Measurements from ENCODE around the gene SKI. TPM values are rescaled to one million over a fixed set of nuclear protein-coding genes. Genes with fewer than 3 reads are reported as not detected.

The SKI gene
- total RNA-seq, 1 donor from 2014 or later = 55.7 TPM

DNA sequence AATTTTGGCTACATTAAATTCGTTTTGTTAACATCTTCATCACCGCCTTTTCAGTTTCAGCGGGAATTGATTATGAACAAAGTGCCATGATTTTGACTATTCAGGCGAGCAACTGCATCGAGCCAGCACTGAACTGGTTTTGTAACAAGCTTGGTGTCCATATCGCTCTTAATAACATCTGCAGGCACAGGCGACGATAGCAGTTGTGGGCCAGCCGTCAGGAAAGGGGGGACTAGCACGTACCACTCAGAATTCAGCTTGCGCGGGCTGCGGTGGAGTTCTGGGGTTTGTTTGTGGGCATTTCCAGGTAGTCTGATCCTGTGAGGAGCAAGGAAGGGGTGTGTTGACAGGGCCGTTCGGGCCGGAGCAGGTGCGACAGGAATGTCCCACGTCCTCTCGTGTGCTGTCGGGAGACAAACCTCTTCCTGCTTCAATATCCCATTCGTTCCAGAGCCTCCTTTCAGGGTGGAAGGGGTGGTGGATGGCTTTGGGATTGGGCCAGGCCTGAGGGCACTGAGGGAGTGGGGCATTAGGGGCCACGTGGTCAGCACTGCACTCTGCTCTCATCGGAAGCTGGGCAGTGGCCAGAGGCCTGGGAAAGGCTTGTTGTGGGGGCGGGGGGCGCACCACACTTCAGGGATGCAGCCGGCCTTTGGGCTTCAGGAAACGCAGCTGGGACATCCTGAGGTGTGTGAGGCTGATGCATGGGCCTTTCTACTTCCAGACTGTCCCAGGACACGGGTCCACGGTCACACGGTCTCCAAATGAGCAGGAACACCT lies 39.1 kb downstream of the SKI start:
- peaks cover 26% of the 10 kb centered on the region for H3K4me1 Mint-ChIP-seq (ENCODE audit: unreplicated experiment)
- peak overlapping the region; percentile 77 for H3K27ac Mint-ChIP-seq
- no peak for DNase-seq (ENCODE audit: extremely low spot score, unreplicated experiment)

DNA sequence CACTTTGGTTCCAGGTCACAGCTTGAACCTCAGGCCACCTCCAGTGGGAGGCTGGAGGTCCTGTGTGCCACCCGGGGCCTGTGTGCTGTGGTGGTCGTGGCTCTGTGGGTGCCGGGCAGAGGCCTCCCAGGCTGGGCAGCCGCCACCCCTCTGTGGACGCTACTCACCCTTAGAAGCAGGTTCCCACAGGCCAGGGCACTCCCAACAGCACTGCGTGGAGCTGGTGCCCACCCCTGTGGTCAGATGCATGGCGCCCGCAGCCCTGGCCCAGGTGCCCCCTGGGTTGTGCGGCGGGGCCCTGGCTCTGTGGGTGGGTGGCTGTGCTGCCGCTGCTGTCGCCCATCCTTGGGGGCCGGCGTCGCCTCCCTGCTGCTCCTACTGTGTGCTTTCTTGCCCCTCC lies 39.7 kb downstream of the SKI start:
- no peaks in the 10 kb centered on the region for H3K36me3 Mint-ChIP-seq
- TF ChIP-seq, protein P1, sequence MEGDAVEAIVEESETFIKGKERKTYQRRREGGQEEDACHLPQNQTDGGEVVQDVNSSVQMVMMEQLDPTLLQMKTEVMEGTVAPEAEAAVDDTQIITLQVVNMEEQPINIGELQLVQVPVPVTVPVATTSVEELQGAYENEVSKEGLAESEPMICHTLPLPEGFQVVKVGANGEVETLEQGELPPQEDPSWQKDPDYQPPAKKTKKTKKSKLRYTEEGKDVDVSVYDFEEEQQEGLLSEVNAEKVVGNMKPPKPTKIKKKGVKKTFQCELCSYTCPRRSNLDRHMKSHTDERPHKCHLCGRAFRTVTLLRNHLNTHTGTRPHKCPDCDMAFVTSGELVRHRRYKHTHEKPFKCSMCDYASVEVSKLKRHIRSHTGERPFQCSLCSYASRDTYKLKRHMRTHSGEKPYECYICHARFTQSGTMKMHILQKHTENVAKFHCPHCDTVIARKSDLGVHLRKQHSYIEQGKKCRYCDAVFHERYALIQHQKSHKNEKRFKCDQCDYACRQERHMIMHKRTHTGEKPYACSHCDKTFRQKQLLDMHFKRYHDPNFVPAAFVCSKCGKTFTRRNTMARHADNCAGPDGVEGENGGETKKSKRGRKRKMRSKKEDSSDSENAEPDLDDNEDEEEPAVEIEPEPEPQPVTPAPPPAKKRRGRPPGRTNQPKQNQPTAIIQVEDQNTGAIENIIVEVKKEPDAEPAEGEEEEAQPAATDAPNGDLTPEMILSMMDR (conservative IDR thresholded peaks at IDR 0.05) = no peak
- DNase-seq (ENCODE audit: extremely low spot score, unreplicated experiment) = no peak
- H3K4me3 Mint-ChIP-seq = no peak overlapping the region
- no peaks in the 10 kb centered on the region for H3K9me3 Mint-ChIP-seq
- peaks cover 28% of the 10 kb centered on the region for H3K4me1 Mint-ChIP-seq (ENCODE audit: unreplicated experiment)
- no peak overlapping the region for H3K27ac Mint-ChIP-seq
- no peaks in the 10 kb centered on the region for H3K27me3 Mint-ChIP-seq

More for the DNA sequence above, 39.1 kb downstream of the SKI start:
- no peaks in the 10 kb centered on the region for H3K36me3 Mint-ChIP-seq
- H3K9me3 Mint-ChIP-seq = no peaks in the 10 kb centered on the region
- TF ChIP-seq, protein P1 (conservative IDR thresholded peaks at IDR 0.05) = no peak
- H3K27me3 Mint-ChIP-seq = no peaks in the 10 kb centered on the region
- peak overlapping the region; percentile 39 for H3K4me3 Mint-ChIP-seq

DNA sequence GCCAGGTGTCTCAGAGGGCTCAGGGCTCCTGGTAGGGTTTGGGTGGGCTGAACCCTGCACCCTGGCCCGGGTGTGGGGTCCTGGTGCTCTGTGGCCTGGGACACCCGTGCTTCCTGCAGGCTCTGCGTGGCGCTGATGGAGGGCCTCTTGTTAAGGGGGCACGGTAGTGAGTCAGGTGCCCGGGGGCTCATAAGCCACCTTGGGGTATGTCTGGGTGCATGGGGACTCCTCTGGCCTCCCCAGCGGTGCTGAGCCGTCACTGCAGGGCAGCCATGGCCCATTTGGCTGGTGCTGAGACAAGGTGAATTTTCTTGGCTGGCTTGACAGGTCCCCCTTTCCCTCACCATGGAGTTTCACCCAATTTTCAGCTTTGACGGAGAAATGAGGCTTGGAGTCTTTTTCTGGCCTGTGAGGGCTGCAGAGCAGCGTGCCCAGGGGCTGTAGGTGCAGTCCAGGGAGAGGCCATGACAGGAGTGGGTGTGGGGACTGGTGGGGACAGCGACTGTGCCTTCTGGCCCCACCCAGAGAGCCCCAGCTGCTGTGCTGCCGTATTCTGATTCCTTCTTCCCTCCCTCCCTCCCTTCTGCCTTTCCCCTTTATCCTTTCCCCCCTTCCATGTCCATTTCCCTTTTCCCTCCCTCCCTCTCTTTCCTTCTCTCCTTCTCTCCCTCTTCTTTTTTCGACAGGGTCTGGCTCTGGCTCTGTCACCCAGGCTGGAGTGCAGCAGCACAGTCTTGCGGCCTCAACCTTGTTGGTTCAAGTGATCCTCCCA lies 40.4 kb downstream of the SKI start:
- TF ChIP-seq, protein P1 (conservative IDR thresholded peaks at IDR 0.05) = no peak
- Mint-ChIP-seq H3K9me3 (no peaks in the 10 kb centered on the region), H3K27ac (peak overlapping the region; percentile 77), H3K4me3 (no peak overlapping the region), H3K27me3 (no peaks in the 10 kb centered on the region), H3K4me1 (ENCODE audit: unreplicated experiment) (peaks cover 34% of the 10 kb centered on the region), H3K36me3 (no peaks in the 10 kb centered on the region)
- no peak for DNase-seq (ENCODE audit: extremely low spot score, unreplicated experiment)

DNA sequence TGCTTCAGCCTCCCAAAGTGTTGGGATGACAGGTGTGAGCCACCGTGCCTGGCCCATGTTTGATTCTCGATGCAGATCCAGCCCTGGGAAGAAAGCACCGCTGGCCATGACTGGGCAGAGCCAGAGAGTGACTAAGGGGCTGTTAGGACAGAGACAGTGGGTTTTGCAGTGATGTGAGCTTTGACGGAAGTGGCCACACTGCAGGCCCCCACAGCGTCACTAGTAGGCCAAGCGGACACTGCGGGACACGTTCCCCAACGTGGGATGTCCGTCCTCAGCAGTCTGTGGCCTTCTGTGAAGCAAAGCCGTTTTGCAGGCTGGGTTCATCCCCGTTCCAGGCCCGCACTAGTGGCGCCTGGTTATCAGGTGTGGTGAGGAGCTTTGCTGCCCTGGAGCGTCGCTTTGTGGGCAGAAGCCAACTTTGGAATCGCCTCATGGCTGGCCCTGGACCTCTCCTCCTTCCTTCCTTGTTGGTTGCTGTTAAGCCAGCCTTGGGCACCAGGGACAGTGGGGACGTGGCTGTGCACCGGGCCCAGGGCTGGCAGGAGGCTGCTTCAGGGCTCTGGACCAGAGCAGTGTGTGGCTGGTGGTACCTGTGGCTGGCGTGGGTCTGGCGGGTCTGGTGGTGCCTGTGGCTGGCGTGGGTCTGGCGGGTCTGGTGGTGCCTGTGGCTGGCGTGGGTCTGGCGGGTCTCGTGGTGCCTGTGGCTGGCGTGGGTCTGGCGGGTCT lies 41.2 kb downstream of the SKI start:
- Mint-ChIP-seq H3K4me3 (no peak overlapping the region), H3K27ac (peak overlapping the region; percentile 77), H3K36me3 (no peaks in the 10 kb centered on the region), H3K4me1 (ENCODE audit: unreplicated experiment) (peaks cover 35% of the 10 kb centered on the region), H3K27me3 (no peaks in the 10 kb centered on the region), H3K9me3 (no peaks in the 10 kb centered on the region)
- TF ChIP-seq, protein P1 (conservative IDR thresholded peaks at IDR 0.05) = no peak
- no peak for DNase-seq (ENCODE audit: extremely low spot score, unreplicated experiment)

DNA sequence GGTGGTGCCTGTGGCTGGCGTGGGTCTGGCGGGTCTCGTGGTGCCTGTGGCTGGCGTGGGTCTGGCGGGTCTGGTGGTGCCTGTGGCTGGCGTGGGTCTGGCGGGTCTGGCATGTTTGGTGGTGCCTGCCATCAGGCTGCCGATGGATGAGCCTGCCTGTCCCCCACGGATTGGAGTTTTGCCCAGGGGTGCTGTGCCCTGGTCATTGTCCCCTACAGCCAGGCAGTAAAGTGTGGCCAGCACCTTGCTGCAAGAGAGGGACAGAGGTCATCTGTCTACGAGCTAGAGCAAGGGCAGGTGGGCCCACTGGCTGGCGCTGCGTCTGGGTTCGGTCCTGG lies 41.8 kb downstream of the SKI start:
- no peaks in the 10 kb centered on the region for H3K36me3 Mint-ChIP-seq

More for the DNA sequence above, 41.8 kb downstream of the SKI start:
- Mint-ChIP-seq H3K27me3 (no peaks in the 10 kb centered on the region), H3K27ac (no peak overlapping the region), H3K4me1 (ENCODE audit: unreplicated experiment) (peaks cover 35% of the 10 kb centered on the region), H3K4me3 (no peak overlapping the region), H3K9me3 (no peaks in the 10 kb centered on the region)
- DNase-seq (ENCODE audit: extremely low spot score, unreplicated experiment) = no peak
- TF ChIP-seq, protein P1 (conservative IDR thresholded peaks at IDR 0.05) = no peak
